HepG2 (cell line): ENCODE results near the gene GDAP1L1. TPM values are rescaled to one million over a fixed set of nuclear protein-coding genes. Genes with fewer than 3 reads are reported as not detected.
A peak's percentile ranks its signal among the peaks of the same experiment; 100 is the strongest.

Source experiments
- ADNP ChIP-seq: sonication (generic); formaldehyde crosslinking; IDR thresholded peaks from 2 replicates; pipeline ENCODE4 v1.4.0; 2020; ENCODE audit warnings: missing genetic modification reagents
- AKAP8 ChIP-seq: sonication (generic); formaldehyde crosslinking; IDR thresholded peaks from 2 replicates; pipeline ENCODE4 v1.5.1; 2020; ENCODE audit warnings: mild to moderate bottlenecking, missing genetic modification reagents
- CHD2 ChIP-seq: IDR thresholded peaks from 2 replicates; pipeline ENCODE4 v1.6.1; 2011; ENCODE audit warnings: low read depth, low read length, improper control_type of control experiment
- IRF2 ChIP-seq: IDR thresholded peaks from 2 replicates; pipeline ENCODE4 v1.6.1; 2018; ENCODE audit warnings: missing genetic modification reagents, missing compliant biosample characterization
- MYNN ChIP-seq: sonication (generic); formaldehyde crosslinking; IDR thresholded peaks from 2 replicates; pipeline ENCODE4 v1.4.0; 2020; ENCODE audit warnings: mild to moderate bottlenecking, low read depth, missing genetic modification reagents
- ZNF138 ChIP-seq: sonication (generic); formaldehyde crosslinking; IDR thresholded peaks from 2 replicates; pipeline ENCODE4 v1.5.0; 2020; ENCODE audit warnings: mild to moderate bottlenecking, low read depth, missing genetic modification reagents
- ZNF234 ChIP-seq: sonication (generic); formaldehyde crosslinking; conservative IDR thresholded peaks from 2 replicates; pipeline ENCODE4 v1.5.1; 2020; ENCODE audit warnings: mild to moderate bottlenecking, missing genetic modification reagents
- ZNF317 ChIP-seq: sonication (generic); formaldehyde crosslinking; IDR thresholded peaks from 2 replicates; pipeline ENCODE4 v1.5.0; 2020; ENCODE audit warnings: mild to moderate bottlenecking, missing genetic modification reagents
- ZNF790 ChIP-seq: sonication (generic); formaldehyde crosslinking; IDR thresholded peaks from 2 replicates; pipeline ENCODE4 v1.8.0; 2022; ENCODE audit warnings: missing genetic modification reagents, mild to moderate bottlenecking, borderline replicate concordance
- ZNF841 ChIP-seq: sonication (generic); formaldehyde crosslinking; IDR thresholded peaks from 2 replicates; pipeline ENCODE4 v1.8.1; 2023; ENCODE audit warnings: missing genetic modification reagents, borderline replicate concordance
- polyA plus RNA-seq, 8 experiments: library from polyadenylated mRNA; depleted of rRNA in 3 of 8; stranded (reverse) in 7 of 8; unstranded in 1 of 8; fragments of >200 nt; fragmentation: Illumina TruSeq in 4 of 8; extraction: Trizol in 4 of 8; gene quantifications; 2 replicates each; pipeline versions ENCODE4 v1.2.1 to v1.2.3, GENCODE V29; 2011 to 2016; ENCODE audit warnings: low read depth in 4 of 8, missing spikeins in 1 of 8, mixed read lengths in 1 of 8; ENCODE audit not compliant: insufficient read depth in 1 of 8
- total RNA-seq, 5 experiments: library from RNA; depleted of rRNA; stranded (reverse); fragments of >200 nt; fragmentation: Illumina TruSeq; extraction: Trizol; gene quantifications; 2 replicates each; pipeline ENCODE4 v1.2.3, GENCODE V29; 2016; ENCODE audit warnings: low read depth in 1 of 5
- TF ChIP-seq, protein P1 (sequence below): sonication (generic); formaldehyde crosslinking; IDR thresholded peaks from 2 replicates; pipeline ENCODE4 v1.4.0; 2020; ENCODE audit warnings: mild to moderate bottlenecking, missing genetic modification reagents
- TF ChIP-seq, protein P2 (sequence below): sonication (generic); formaldehyde crosslinking; IDR thresholded peaks from 2 replicates; pipeline ENCODE4 v1.5.0; 2020; ENCODE audit warnings: mild to moderate bottlenecking, missing genetic modification reagents
- TF ChIP-seq, protein P3 (sequence below): IDR thresholded peaks from 2 replicates; pipeline ENCODE4 v1.4.0; 2020; ENCODE audit warnings: mild to moderate bottlenecking, missing genetic modification reagents
- TF ChIP-seq, protein P4 (sequence below): fragments of 450-650 bp; IDR thresholded peaks from 2 replicates; pipeline ENCODE4 v1.6.1; 2017
- TF ChIP-seq, protein P5 (sequence below): IDR thresholded peaks from 2 replicates; pipeline ENCODE4 v1.6.1; 2016; ENCODE audit warnings: low read depth, missing genetic modification reagents, missing compliant biosample characterization

GDAP1L1 gene
- total and polyA plus RNA-seq, 2 of the 13 experiments (the other 11 are each of a cell fraction or from before 2014, with no cell fraction given), result 0.04 TPM; not detected in 1

DNA sequence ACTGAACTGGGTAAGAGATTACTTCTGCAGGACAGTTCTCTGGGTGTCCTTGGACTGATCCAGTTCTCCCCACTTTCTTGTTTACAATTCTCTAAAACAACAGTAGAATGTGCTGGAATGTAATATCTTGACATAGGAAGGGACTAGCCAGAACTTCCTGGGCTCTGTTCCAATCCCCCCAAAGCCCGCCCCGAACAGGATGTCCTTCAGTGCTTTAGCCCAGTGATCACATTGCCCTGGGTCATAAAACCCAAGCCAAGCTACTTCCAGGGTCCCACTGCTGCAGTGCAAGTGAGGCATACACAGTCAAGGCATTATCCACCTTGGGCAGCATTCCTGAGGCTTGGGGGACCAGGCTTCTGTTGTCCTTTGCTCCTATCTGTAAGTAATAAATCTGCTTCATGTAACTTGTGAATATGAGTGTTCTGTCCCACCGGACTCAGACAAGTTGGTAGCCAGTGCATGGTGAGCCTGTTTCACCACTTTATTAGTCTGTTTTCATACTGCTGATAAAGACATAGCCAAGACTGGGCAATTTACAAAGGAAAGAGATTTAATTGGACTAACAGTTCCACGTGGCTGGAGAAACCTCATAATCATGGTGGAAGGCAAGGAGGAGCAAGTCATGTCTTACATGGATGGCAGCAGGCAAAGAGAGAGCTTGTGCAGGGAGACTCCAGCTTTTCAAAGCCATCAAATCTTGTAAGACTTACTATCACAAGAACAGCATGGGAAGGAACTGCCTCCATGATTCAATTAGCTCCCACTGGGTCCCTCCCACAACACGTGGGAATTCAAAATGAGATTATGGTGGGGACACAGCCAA is 40.4 kb downstream of the GDAP1L1 start (continued):
- TF ChIP-seq, protein P1, sequence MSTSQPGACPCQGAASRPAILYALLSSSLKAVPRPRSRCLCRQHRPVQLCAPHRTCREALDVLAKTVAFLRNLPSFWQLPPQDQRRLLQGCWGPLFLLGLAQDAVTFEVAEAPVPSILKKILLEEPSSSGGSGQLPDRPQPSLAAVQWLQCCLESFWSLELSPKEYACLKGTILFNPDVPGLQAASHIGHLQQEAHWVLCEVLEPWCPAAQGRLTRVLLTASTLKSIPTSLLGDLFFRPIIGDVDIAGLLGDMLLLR (CRISPR knock-in tag), result no peak
- no peak for TF ChIP-seq ADNP (CRISPR knock-in tag)
- TF ChIP-seq ZNF790 (CRISPR knock-in tag), result no peak
- peak; percentile 36; the same call in 1 of the 2 replicates for TF ChIP-seq ZNF317 (CRISPR knock-in tag)
- no peak for TF ChIP-seq ZNF234 (CRISPR knock-in tag)
- TF ChIP-seq, protein P2, sequence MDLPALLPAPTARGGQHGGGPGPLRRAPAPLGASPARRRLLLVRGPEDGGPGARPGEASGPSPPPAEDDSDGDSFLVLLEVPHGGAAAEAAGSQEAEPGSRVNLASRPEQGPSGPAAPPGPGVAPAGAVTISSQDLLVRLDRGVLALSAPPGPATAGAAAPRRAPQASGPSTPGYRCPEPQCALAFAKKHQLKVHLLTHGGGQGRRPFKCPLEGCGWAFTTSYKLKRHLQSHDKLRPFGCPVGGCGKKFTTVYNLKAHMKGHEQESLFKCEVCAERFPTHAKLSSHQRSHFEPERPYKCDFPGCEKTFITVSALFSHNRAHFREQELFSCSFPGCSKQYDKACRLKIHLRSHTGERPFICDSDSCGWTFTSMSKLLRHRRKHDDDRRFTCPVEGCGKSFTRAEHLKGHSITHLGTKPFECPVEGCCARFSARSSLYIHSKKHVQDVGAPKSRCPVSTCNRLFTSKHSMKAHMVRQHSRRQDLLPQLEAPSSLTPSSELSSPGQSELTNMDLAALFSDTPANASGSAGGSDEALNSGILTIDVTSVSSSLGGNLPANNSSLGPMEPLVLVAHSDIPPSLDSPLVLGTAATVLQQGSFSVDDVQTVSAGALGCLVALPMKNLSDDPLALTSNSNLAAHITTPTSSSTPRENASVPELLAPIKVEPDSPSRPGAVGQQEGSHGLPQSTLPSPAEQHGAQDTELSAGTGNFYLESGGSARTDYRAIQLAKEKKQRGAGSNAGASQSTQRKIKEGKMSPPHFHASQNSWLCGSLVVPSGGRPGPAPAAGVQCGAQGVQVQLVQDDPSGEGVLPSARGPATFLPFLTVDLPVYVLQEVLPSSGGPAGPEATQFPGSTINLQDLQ (CRISPR knock-in tag), result no peak
- TF ChIP-seq, protein P3, sequence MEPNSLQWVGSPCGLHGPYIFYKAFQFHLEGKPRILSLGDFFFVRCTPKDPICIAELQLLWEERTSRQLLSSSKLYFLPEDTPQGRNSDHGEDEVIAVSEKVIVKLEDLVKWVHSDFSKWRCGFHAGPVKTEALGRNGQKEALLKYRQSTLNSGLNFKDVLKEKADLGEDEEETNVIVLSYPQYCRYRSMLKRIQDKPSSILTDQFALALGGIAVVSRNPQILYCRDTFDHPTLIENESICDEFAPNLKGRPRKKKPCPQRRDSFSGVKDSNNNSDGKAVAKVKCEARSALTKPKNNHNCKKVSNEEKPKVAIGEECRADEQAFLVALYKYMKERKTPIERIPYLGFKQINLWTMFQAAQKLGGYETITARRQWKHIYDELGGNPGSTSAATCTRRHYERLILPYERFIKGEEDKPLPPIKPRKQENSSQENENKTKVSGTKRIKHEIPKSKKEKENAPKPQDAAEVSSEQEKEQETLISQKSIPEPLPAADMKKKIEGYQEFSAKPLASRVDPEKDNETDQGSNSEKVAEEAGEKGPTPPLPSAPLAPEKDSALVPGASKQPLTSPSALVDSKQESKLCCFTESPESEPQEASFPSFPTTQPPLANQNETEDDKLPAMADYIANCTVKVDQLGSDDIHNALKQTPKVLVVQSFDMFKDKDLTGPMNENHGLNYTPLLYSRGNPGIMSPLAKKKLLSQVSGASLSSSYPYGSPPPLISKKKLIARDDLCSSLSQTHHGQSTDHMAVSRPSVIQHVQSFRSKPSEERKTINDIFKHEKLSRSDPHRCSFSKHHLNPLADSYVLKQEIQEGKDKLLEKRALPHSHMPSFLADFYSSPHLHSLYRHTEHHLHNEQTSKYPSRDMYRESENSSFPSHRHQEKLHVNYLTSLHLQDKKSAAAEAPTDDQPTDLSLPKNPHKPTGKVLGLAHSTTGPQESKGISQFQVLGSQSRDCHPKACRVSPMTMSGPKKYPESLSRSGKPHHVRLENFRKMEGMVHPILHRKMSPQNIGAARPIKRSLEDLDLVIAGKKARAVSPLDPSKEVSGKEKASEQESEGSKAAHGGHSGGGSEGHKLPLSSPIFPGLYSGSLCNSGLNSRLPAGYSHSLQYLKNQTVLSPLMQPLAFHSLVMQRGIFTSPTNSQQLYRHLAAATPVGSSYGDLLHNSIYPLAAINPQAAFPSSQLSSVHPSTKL (CRISPR knock-in tag), result peak; percentile 77
- no peak for TF ChIP-seq ZNF841 (CRISPR knock-in tag)
- no peak for TF ChIP-seq ZNF138 (CRISPR knock-in tag)
- TF ChIP-seq, protein P4, sequence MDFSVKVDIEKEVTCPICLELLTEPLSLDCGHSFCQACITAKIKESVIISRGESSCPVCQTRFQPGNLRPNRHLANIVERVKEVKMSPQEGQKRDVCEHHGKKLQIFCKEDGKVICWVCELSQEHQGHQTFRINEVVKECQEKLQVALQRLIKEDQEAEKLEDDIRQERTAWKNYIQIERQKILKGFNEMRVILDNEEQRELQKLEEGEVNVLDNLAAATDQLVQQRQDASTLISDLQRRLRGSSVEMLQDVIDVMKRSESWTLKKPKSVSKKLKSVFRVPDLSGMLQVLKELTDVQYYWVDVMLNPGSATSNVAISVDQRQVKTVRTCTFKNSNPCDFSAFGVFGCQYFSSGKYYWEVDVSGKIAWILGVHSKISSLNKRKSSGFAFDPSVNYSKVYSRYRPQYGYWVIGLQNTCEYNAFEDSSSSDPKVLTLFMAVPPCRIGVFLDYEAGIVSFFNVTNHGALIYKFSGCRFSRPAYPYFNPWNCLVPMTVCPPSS, result no peak
- TF ChIP-seq CHD2, result no peak
- TF ChIP-seq AKAP8 (CRISPR knock-in tag), result no peak
- no peak for TF ChIP-seq IRF2
- no peak for TF ChIP-seq MYNN (CRISPR knock-in tag)
- TF ChIP-seq, protein P5, sequence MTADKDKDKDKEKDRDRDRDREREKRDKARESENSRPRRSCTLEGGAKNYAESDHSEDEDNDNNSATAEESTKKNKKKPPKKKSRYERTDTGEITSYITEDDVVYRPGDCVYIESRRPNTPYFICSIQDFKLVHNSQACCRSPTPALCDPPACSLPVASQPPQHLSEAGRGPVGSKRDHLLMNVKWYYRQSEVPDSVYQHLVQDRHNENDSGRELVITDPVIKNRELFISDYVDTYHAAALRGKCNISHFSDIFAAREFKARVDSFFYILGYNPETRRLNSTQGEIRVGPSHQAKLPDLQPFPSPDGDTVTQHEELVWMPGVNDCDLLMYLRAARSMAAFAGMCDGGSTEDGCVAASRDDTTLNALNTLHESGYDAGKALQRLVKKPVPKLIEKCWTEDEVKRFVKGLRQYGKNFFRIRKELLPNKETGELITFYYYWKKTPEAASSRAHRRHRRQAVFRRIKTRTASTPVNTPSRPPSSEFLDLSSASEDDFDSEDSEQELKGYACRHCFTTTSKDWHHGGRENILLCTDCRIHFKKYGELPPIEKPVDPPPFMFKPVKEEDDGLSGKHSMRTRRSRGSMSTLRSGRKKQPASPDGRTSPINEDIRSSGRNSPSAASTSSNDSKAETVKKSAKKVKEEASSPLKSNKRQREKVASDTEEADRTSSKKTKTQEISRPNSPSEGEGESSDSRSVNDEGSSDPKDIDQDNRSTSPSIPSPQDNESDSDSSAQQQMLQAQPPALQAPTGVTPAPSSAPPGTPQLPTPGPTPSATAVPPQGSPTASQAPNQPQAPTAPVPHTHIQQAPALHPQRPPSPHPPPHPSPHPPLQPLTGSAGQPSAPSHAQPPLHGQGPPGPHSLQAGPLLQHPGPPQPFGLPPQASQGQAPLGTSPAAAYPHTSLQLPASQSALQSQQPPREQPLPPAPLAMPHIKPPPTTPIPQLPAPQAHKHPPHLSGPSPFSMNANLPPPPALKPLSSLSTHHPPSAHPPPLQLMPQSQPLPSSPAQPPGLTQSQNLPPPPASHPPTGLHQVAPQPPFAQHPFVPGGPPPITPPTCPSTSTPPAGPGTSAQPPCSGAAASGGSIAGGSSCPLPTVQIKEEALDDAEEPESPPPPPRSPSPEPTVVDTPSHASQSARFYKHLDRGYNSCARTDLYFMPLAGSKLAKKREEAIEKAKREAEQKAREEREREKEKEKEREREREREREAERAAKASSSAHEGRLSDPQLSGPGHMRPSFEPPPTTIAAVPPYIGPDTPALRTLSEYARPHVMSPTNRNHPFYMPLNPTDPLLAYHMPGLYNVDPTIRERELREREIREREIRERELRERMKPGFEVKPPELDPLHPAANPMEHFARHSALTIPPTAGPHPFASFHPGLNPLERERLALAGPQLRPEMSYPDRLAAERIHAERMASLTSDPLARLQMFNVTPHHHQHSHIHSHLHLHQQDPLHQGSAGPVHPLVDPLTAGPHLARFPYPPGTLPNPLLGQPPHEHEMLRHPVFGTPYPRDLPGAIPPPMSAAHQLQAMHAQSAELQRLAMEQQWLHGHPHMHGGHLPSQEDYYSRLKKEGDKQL (CRISPR knock-in tag), result no peak
